ENCODE measurements around the gene REL. TPM values are rescaled to one million over a fixed set of nuclear protein-coding genes. Genes with fewer than 3 reads are reported as not detected.
"Not testable (repeated sequence)": the region's sequence is repeated elsewhere in the genome, so short reads cannot be mapped to it uniquely, and the experiment has no call there.

REL gene
- total RNA-seq, 1 donor from 2014 or later = 2.4 TPM

DNA sequence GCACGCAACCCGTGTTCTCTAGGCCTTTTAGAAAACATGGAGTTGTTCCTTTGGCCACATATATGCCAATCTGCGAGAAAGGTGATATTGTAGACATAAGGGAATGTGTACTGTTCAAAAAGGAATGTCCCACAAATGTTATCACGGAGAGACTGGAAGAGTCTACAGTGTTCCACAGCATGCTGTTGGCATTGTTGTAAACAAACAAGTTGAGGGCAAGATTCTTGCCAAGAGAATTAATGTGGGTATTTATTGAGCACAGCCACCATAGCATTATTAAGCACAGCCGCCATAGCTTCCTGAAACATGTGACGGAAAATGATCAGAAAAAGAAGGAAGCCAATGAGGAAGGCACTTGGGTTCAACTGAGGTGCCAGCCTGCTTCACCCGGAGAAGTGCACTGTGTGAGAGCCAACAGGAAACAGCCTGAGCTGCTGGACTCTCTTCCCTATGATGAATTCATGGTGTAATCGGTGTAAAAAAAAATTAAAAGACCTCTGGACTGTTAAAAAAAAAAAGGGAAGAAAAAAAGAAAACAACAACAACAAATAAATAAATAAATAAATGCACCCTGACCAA, 29.0 kb upstream of the REL start:
- no peak for DNase-seq (ENCODE audit: low read depth)

DNA sequence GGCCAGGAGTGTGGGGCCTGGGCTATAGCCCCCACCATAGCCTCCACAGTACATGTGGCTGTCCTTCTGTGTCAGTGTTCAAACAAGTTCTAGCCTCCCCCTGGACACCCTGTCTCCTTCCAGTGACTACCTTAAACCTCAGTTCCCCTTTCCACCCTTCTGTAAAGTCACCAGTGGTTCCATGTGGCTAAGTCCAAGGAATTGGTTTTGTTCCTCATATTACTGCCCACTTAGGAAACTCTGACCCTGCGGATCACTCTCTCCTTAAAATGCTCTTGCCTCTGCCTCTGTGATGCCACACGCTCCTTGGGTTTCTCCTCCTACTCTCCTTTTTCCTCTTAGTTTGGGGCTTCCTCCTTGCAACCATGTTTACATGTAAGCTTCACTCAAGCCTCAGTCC, 27.8 kb upstream of the REL start:
- TF ChIP-seq, protein P1, sequence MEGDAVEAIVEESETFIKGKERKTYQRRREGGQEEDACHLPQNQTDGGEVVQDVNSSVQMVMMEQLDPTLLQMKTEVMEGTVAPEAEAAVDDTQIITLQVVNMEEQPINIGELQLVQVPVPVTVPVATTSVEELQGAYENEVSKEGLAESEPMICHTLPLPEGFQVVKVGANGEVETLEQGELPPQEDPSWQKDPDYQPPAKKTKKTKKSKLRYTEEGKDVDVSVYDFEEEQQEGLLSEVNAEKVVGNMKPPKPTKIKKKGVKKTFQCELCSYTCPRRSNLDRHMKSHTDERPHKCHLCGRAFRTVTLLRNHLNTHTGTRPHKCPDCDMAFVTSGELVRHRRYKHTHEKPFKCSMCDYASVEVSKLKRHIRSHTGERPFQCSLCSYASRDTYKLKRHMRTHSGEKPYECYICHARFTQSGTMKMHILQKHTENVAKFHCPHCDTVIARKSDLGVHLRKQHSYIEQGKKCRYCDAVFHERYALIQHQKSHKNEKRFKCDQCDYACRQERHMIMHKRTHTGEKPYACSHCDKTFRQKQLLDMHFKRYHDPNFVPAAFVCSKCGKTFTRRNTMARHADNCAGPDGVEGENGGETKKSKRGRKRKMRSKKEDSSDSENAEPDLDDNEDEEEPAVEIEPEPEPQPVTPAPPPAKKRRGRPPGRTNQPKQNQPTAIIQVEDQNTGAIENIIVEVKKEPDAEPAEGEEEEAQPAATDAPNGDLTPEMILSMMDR (conservative IDR thresholded peaks at IDR 0.05; ENCODE audit: low read depth, low read length) = no peak
- no peak overlapping the region for H3K4me3 ChIP-seq (ENCODE audit: low read depth, low read length)
- no peak for DNase-seq (ENCODE audit: low read depth)

More for the DNA sequence above, 29.0 kb upstream of the REL start:
- H3K4me3 ChIP-seq (ENCODE audit: low read depth, low read length) = no peak overlapping the region
- TF ChIP-seq, protein P1 (conservative IDR thresholded peaks at IDR 0.05; ENCODE audit: low read depth, low read length) = no peak

DNA sequence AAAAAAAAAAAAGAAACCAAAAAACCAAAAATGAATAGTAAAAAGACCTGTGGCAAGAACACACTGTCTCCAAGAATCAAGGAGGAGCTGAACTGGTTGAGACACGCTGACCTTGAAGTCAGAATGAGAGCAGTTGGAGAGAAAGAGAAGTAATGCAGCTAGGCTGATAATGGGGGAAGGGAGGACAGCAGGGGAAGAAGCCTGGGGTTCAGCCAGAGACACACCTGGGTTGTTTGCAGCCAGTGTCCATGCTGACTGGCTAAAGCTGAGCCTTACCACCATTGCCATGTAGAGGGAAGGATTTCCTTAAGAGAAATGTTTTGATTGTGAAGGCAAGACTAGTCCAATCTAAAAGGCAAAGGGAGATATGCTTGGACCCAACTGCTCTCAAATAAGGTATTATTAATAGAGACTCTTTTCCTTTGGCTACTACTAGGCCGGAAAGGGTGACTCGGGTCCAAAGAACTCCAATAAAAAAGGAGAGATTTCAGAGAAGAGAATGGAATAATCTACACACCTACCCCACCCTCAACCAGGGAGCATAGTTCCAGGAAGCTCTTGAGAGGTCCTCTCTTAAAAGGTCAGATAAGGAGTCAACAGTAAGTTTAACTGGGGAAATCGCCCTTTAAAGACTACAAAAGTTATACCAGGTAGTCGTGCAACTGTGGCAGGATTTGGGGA, 25.2 kb upstream of the REL start:
- TF ChIP-seq, protein P1 (conservative IDR thresholded peaks at IDR 0.05; ENCODE audit: low read depth, low read length) = no peak
- H3K4me3 ChIP-seq (ENCODE audit: low read depth, low read length) = no peak overlapping the region
- DNase-seq (ENCODE audit: low read depth) = no peak

DNA sequence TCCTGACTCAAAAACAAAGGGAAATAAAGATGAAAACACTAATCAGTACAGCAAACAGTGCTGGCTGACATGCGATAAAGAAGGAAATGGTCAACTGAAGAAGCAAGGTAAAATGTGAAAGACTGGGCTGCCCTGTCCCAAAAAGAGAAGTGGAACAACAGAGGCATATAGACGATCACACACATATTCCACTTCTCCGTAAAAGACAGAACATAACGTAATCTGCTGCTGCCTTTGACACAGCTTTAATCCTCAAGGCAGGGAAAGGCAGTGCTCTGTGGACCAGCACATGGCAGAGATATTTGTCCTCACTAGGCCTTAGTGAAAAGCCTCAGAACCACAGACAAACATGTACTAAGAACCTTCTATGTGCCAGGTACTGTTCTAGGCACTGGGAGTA, 24.3 kb upstream of the REL start:
- H3K4me3 ChIP-seq (ENCODE audit: low read depth, low read length) = no peak overlapping the region
- TF ChIP-seq, protein P1 (conservative IDR thresholded peaks at IDR 0.05; ENCODE audit: low read depth, low read length) = no peak
- DNase-seq (ENCODE audit: low read depth) = no peak

DNA sequence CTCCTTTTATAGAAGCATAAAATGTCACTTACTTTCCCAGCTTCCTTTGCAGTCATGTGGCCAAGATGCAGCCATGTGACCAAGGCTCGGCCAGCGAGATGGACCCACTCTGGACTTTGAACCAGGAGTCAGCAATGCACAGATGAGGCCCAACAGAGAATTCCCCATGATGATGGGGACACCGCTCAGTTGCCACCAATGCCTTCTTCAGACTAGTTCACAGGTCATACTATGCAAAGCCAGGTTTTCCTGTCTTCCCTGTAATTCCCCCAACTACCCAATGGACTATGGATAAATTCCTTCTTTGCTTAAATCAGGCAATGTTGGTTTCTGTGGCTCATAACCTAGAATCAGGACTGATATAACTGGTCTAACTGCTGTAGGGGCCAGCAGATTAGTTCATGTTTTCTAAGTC, 22.5 kb upstream of the REL start:
- no peak overlapping the region for H3K4me3 ChIP-seq (ENCODE audit: low read depth, low read length)
- no peak for DNase-seq (ENCODE audit: low read depth)
- TF ChIP-seq, protein P1 (conservative IDR thresholded peaks at IDR 0.05; ENCODE audit: low read depth, low read length) = no peak

DNA sequence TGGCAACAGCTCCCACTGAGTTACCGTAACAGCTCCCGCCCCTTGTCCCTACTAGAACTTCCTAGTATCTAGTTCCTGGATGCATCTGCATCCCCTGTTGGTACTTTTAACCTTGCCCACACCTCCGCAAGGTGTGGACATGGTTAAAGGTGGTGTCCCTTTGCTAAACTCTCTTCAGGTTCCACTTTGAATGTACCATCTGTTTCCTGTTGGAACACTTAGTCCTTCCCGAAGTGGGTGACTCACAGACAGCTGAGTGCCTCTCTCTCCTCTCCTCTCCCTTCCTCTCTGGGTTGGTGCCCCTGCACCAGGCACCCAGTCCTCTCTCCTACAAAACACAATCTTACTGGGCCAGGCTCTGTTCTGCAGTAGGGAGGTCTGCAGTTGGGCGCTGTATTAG, 19.6 kb upstream of the REL start:
- H3K4me3 ChIP-seq (ENCODE audit: low read depth, low read length) = no peak overlapping the region
- no peak for DNase-seq (ENCODE audit: low read depth)
- TF ChIP-seq, protein P1 (conservative IDR thresholded peaks at IDR 0.05; ENCODE audit: low read depth, low read length) = no peak

DNA sequence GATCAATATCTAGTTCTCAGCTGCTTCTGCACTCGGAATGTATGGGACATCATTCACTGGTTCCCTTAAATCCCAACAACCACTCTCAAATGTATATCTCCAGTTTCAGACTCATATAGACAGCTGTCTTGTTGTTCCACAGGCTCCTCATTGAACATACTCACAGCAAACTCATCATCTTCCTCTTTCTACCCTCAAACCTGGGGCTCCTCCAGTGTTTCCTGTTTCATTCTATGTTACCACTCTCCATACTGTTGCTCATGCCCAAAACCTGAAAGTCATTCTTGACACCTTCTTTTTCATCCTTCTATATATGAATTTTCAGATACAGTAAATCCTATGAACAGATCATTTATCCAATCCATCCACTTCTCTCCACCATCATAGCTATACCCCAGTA, 18.7 kb upstream of the REL start:
- DNase-seq (ENCODE audit: low read depth) = no peak
- H3K4me3 ChIP-seq (ENCODE audit: low read depth, low read length) = no peak overlapping the region
- TF ChIP-seq, protein P1 (conservative IDR thresholded peaks at IDR 0.05; ENCODE audit: low read depth, low read length) = no peak

DNA sequence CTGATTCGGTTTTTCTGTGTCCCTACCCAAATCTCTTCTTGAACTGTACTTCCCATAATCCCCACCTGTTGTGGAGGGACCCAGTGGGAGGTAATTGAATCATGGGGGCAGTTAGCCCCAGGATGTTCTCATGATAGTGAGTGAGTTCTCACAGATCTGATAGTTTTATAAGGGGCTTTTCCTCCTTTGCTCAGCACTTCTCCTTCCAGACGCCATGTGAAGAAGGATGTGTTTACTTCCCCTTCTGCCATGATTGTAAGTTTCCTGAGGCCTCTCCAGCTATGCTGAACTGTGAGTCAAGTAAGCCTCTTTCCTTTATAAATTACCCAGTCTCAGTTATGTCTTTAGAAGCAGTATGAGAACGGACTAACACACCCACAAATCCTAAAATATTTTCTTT, 16.0 kb upstream of the REL start:
- DNase-seq (ENCODE audit: low read depth); H3K4me3 ChIP-seq (ENCODE audit: low read depth, low read length): not testable (repeated sequence)

Measured in epithelial cell of proximal tubule (primary cell).